Esophagus squamous epithelium (tissue), 5 donors: ENCODE data around the gene CAPN8. TPM values are rescaled to one million over a fixed set of nuclear protein-coding genes. Genes with fewer than 3 reads are reported as not detected.

Source experiments
- DNase-seq: peaks from one replicate; lab custom pipeline; 2025; lab: John Stamatoyannopoulos, UW
- H3K27ac ChIP-seq, 4 donors: fragments of 200-600 bp; sonication (generic); one replicate each; pipeline ENCODE4 v1.5.1; 2016 to 2019; ENCODE audit warnings: mild to moderate bottlenecking in 1 of 4
- H3K27me3 ChIP-seq, 4 donors: fragments of 200-600 bp; sonication (generic); 1 replicate in 3 of 4; 2 replicates in 1 of 4; pipeline versions ENCODE4 v1.5.1 to v1.6.0; 2017 to 2021; ENCODE audit warnings: antibody characterized with exemption in 1 of 4
- H3K36me3 ChIP-seq, 3 donors: fragments of 200-600 bp; sonication (generic); one replicate each; pipeline ENCODE4 v1.5.1; 2016 to 2019
- H3K4me1 ChIP-seq, 3 donors: fragments of 200-600 bp; sonication (generic); one replicate each; pipeline ENCODE4 v1.5.1; 2017 to 2019
- H3K4me3 ChIP-seq, 4 donors: fragments of 200-600 bp; sonication (generic); 1 replicate in 3 of 4; 2 replicates in 1 of 4; pipeline ENCODE4 v1.5.1; 2016 to 2019; ENCODE audit warnings: mild to moderate bottlenecking in 2 of 4, moderate library complexity in 1 of 4
- H3K9me3 ChIP-seq, 3 donors: fragments of 200-600 bp; sonication (generic); one replicate each; pipeline ENCODE4 v1.5.1; 2016 to 2019
- CTCF ChIP-seq, 6 experiments: fragments of 450-650 bp in 4 of 6; fragments of 200-600 bp in 2 of 6; sonication (generic) in 2 of 6; IDR thresholded peaks; one replicate each; pipeline ENCODE4 v1.5.1; 2016 to 2019; ENCODE audit warnings: antibody characterized with exemption in 6 of 6, mild to moderate bottlenecking in 4 of 6, moderate library complexity in 4 of 6
- POLR2A ChIP-seq, 4 donors: fragments of 450-650 bp; IDR thresholded peaks; one replicate each; pipeline ENCODE4 v1.6.1; 2017; ENCODE audit warnings: antibody characterized with exemption in 4 of 4, mild to moderate bottlenecking in 4 of 4, moderate library complexity in 3 of 4
- WGBS, 2 donors: methylation state at CpG; one replicate each; pipeline ENCODE4 v1.1.5; 2018; 5-methylcytosine and 5-hydroxymethylcytosine counted together
- intact Hi-C: fragments of 100-400 bp; cut with DNase I; formaldehyde crosslinking; loops from one replicate; pipeline ENCODE4 v1.15.0; 2022
- total RNA-seq, 4 donors: library from RNA; depleted of rRNA; stranded (reverse); fragments of >200 nt; gene quantifications; one replicate each; pipeline ENCODE4 v1.1.0, GENCODE V29; 2016
- donor health status: DM: yes; HTN: yes; CAD: no.

The CAPN8 gene
- total RNA-seq, 4 donors from 2014 or later: 0.26 to 1.1 (median 0.57) TPM; not detected in 1

- intact Hi-C loops: loop anchor here (5.0 kb wide), 1 partner anchor 34 kb away; no protein-coding TSS in a partner anchor
- peak overlapping the region; percentile 87 to 96 (median 94) for H3K4me3 ChIP-seq
- peak overlapping the region; percentile 98 to 99 (median 99) for H3K27ac ChIP-seq
- no peak for DNase-seq
- peaks cover 43 to 85% (median 50%) of the 10 kb centered on the region in 3 donors for H3K4me1 ChIP-seq
- WGBS, 2 donors: 0 to 11% methylated on average over 1 to 5 of the region's 40 CpGs
- no peaks in the 10 kb centered on the region for H3K27me3 ChIP-seq
- H3K9me3 ChIP-seq: no peaks in the 10 kb centered on the region
- peaks cover 4 to 18% (median 9%) of the 10 kb centered on the region in 3 donors for H3K36me3 ChIP-seq
- TF ChIP-seq POLR2A (IDR thresholded peaks at IDR 0.05) (no peak), CTCF (IDR thresholded peaks at IDR 0.05) (no peak)
Observed at GRCh38 chr1:223712850-223713474, 47.5 kb upstream of the CAPN8 start.

- Histone ChIP-seq H3K27me3 (no peaks in the 10 kb centered on the region), H3K27ac (peak within 1 kb of the TSS; percentile 98 to 99 (median 99)), H3K4me1 (peaks cover 50 to 85% (median 53%) of the 10 kb centered on the region in 3 donors), H3K9me3 (no peaks in the 10 kb centered on the region), H3K4me3 (peak within 1 kb of the TSS; percentile 87 to 96 (median 94)), H3K36me3 (peaks cover 0 to 11% (median 4%) of the 10 kb centered on the region in 3 donors)
- intact Hi-C loops: loop anchor here (5.0 kb wide), 1 partner anchor 35 kb away; no protein-coding TSS in a partner anchor
- DNase-seq: no peak
- TF ChIP-seq POLR2A (IDR thresholded peaks at IDR 0.05) (peak in 2 of 4 donors; percentile 94), CTCF (IDR thresholded peaks at IDR 0.05) (peak; percentile 55 to 89 (median 82))
- WGBS, 2 donors: 5% methylated on average over 5 of the region's 74 CpGs; no CpG with 5 or more reads in 1 of the 2 donors
Observed at GRCh38 chr1:223712194-223712849, 46.8 kb upstream of the CAPN8 start, which contains the start of gene CAPN2. Gene CAPN2, plus strand, starts transcription at chr1:223712539. Its CDS starts 102 bp downstream, at chr1:223712641.

GRCh38 chr1:223711747-223712193 lies 46.3 kb upstream of the CAPN8 start:
- peaks cover 50 to 85% (median 51%) of the 10 kb centered on the region in 3 donors for H3K4me1 ChIP-seq
- peaks cover 0 to 7% (median 4%) of the 10 kb centered on the region in 3 donors for H3K36me3 ChIP-seq
- H3K9me3 ChIP-seq: no peaks in the 10 kb centered on the region
- no peak for DNase-seq
- H3K27me3 ChIP-seq: no peaks in the 10 kb centered on the region
- intact Hi-C loops: loop anchor here (5.0 kb wide), 1 partner anchor 36 kb away; no protein-coding TSS in a partner anchor
- H3K4me3 ChIP-seq: peak overlapping the region; percentile 87 to 96 (median 94)
- WGBS, 2 donors: 52 to 56% methylated on average over 10 to 11 of the region's 15 CpGs
- TF ChIP-seq CTCF (IDR thresholded peaks at IDR 0.05) (no peak), POLR2A (IDR thresholded peaks at IDR 0.05) (no peak)
- H3K27ac ChIP-seq: peak overlapping the region; percentile 98 to 99 (median 99)

DNA sequence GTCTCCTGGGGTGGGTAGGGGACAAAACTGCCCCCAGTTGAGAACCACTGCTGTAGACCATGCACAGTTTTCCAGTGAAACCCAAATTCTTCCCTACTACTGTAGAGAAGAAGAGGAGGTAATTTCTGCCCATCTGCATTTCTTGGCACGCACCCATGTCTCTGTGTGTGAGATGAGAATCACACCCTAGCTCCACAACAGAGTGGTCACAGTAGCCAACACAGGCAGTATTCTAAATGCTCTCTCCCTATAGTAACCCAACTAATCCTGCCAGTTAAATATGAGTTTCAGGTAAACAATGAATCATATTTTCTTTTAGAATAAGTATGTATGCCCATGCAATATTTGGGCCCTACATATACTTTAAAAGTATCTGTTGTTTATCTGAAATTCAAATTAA lies 45.7 kb upstream of the CAPN8 start:
- 73% methylated on average over 1 of the region's 1 CpG; no CpG with 5 or more reads in 1 of the 2 donors for WGBS, 2 donors

More for the DNA sequence above, 45.7 kb upstream of the CAPN8 start:
- peaks cover 0 to 3% (median 2%) of the 10 kb centered on the region in 3 donors for H3K36me3 ChIP-seq
- peak overlapping the region in 3 of 4 donors; percentile 29 to 99 (median 98) for H3K27ac ChIP-seq
- intact Hi-C loops: loop anchor here (5.0 kb wide), 1 partner anchor 36 kb away; no protein-coding TSS in a partner anchor
- H3K27me3 ChIP-seq: no peaks in the 10 kb centered on the region
- TF ChIP-seq POLR2A (IDR thresholded peaks at IDR 0.05) (no peak), CTCF (IDR thresholded peaks at IDR 0.05) (no peak)
- no peak for DNase-seq
- no peaks in the 10 kb centered on the region for H3K9me3 ChIP-seq
- no peak overlapping the region for H3K4me3 ChIP-seq
- H3K4me1 ChIP-seq: peaks cover 50 to 85% (median 52%) of the 10 kb centered on the region in 3 donors
